Left lobe of liver (tissue), 2 donors: ENCODE data around the gene TOP3B. TPM values are rescaled to one million over a fixed set of nuclear protein-coding genes. Genes with fewer than 3 reads are reported as not detected.
A peak's percentile ranks its signal among the peaks of the same experiment; 100 is the strongest.
"Not testable (repeated sequence)": the region's sequence is repeated elsewhere in the genome, so short reads cannot be mapped to it uniquely, and the experiment has no call there.

Experiments
- ATAC-seq: fragments of 200-7000 bp; cut with Tn5 transposase; one replicate; pipeline ENCODE4 v1.9.1; 2020; ENCODE audit warnings: mild to moderate bottlenecking, moderate library complexity
- DNase-seq: peaks from one replicate; pipeline ENCODE4 v3.0.0-alpha.2; 2020; ENCODE audit warnings: low spot score
- total RNA-seq: library from RNA; stranded (reverse); gene quantifications from one replicate; pipeline ENCODE4 v1.2.1, GENCODE V29; 2021
- donor health status: DM: no; HTN: no; CAD: no; lungs with moderate emphysema.
- donor health status: DM: no; HTN: yes; CAD: no.

The TOP3B gene
- total RNA-seq, 1 donor from 2014 or later, result 24.0 TPM

- DNase-seq (no peak), ATAC-seq (no peak)
These were observed 50.2 kb downstream of the TOP3B start for GRCh38 chr22:21932347-21932746.

GRCh38 chr22:21931056-21931455 lies 51.5 kb downstream of the TOP3B start:
- ATAC-seq (no peak), DNase-seq (no peak)

GRCh38 chr22:21929253-21929652 lies 53.3 kb downstream of the TOP3B start:
- no peak for ATAC-seq
- DNase-seq, result no peak

- DNase-seq, result peak; percentile 84
- peak; percentile 95 for ATAC-seq
These were observed 54.5 kb downstream of the TOP3B start for GRCh38 chr22:21928048-21928447.

- ATAC-seq (no peak), DNase-seq (no peak)
These were observed 55.3 kb downstream of the TOP3B start for GRCh38 chr22:21927174-21927823.

GRCh38 chr22:21926728-21927127 lies 55.9 kb downstream of the TOP3B start:
- no peak for DNase-seq
- no peak for ATAC-seq

GRCh38 chr22:21923163-21923561 lies 59.4 kb downstream of the TOP3B start:
- DNase-seq, result no peak
- ATAC-seq, result no peak

- no peak for DNase-seq
- no peak for ATAC-seq
These were observed 60.0 kb downstream of the TOP3B start for GRCh38 chr22:21922370-21923162.

- ATAC-seq, result no peak
- DNase-seq, result no peak
These were observed 60.9 kb downstream of the TOP3B start for GRCh38 chr22:21921729-21922128.

- DNase-seq (no peak), ATAC-seq (no peak)
These were observed 61.3 kb downstream of the TOP3B start for GRCh38 chr22:21921184-21921721.

- DNase-seq, result no peak
These were observed 62.0 kb downstream of the TOP3B start for GRCh38 chr22:21920341-21921183.

GRCh38 chr22:21919526-21920307 lies 62.9 kb downstream of the TOP3B start:
- DNase-seq (no peak), ATAC-seq (no peak)

More at GRCh38 chr22:21920341-21921183, 62.0 kb downstream of the TOP3B start:
- no peak for ATAC-seq

GRCh38 chr22:21918466-21919185 lies 64.0 kb downstream of the TOP3B start:
- DNase-seq (no peak), ATAC-seq (no peak)

- no peak for ATAC-seq
- no peak for DNase-seq
These were observed 64.7 kb downstream of the TOP3B start for GRCh38 chr22:21917959-21918261.

GRCh38 chr22:21917181-21917958 lies 65.2 kb downstream of the TOP3B start:
- peak; percentile 47 for ATAC-seq
- no peak for DNase-seq

GRCh38 chr22:21916309-21916918 lies 66.2 kb downstream of the TOP3B start:
- DNase-seq (no peak), ATAC-seq (no peak)

GRCh38 chr22:21915624-21916308 lies 66.8 kb downstream of the TOP3B start:
- ATAC-seq (no peak), DNase-seq (no peak)

- not testable (repeated sequence) for ATAC-seq
These were observed 68.4 kb downstream of the TOP3B start for GRCh38 chr22:21914033-21914642.

More at GRCh38 chr22:21914033-21914642, 68.4 kb downstream of the TOP3B start:
- not testable (repeated sequence) for DNase-seq
